Osteocyte (in vitro differentiated cells): Measurements from ENCODE around the gene FBXO21. TPM values are rescaled to one million over a fixed set of nuclear protein-coding genes. Genes with fewer than 3 reads are reported as not detected.
"Not testable (repeated sequence)": the region's sequence is repeated elsewhere in the genome, so short reads cannot be mapped to it uniquely, and the experiment has no call there.

Experiments used
- DNase-seq: peaks from one replicate; pipeline ENCODE4 v3.0.0; 2021; ENCODE audit warnings: mixed read lengths; ENCODE audit not compliant: unreplicated experiment; ENCODE audit errors: extremely low spot score
- H3K27ac Mint-ChIP-seq: one replicate; pipeline ENCODE4 v1.8.0; 2021; ENCODE audit warnings: mild to moderate bottlenecking, mixed read lengths; ENCODE audit not compliant: unreplicated experiment
- H3K27me3 Mint-ChIP-seq: one replicate; pipeline ENCODE4 v1.8.0; 2021; ENCODE audit warnings: mixed read lengths; ENCODE audit not compliant: unreplicated experiment
- H3K36me3 Mint-ChIP-seq: one replicate; pipeline ENCODE4 v1.8.0; 2021; ENCODE audit warnings: mixed read lengths; ENCODE audit not compliant: unreplicated experiment
- H3K4me1 Mint-ChIP-seq: one replicate; pipeline ENCODE4 v1.8.0; 2021; ENCODE audit warnings: mixed read lengths; ENCODE audit not compliant: unreplicated experiment
- H3K4me3 Mint-ChIP-seq: one replicate; pipeline ENCODE4 v1.8.0; 2021; ENCODE audit warnings: mild to moderate bottlenecking, moderate library complexity, mixed read lengths; ENCODE audit not compliant: unreplicated experiment
- H3K9me3 Mint-ChIP-seq: one replicate; pipeline ENCODE4 v1.8.0; 2021; ENCODE audit warnings: mixed read lengths; ENCODE audit not compliant: unreplicated experiment
- CTCF ChIP-seq: fragments of 200-600 bp; sonication (generic); IDR thresholded peaks from 2 replicates; pipeline ENCODE4 v1.5.0; 2021; ENCODE audit warnings: antibody characterized with exemption, mild to moderate bottlenecking, moderate library complexity
- total RNA-seq: library from RNA; stranded (reverse); gene quantifications from 2 replicates; pipeline ENCODE4 v1.2.1, GENCODE V29; 2021

The FBXO21 gene
- total RNA-seq, 1 donor from 2014 or later: 49.0 TPM

GRCh38 chr12:117202033-117202432 is 11.8 kb upstream of the FBXO21 start:
- Mint-ChIP-seq H3K4me3 (no peak overlapping the region), H3K4me1 (no peaks in the 10 kb centered on the region), H3K9me3 (no peaks in the 10 kb centered on the region), H3K27me3 (peaks cover 43% of the 10 kb centered on the region), H3K36me3 (no peaks in the 10 kb centered on the region), H3K27ac (no peak overlapping the region)
- TF ChIP-seq CTCF: no peak
- DNase-seq: no peak

GRCh38 chr12:117199956-117200744 is 9.9 kb upstream of the FBXO21 start:
- H3K9me3 Mint-ChIP-seq, H3K36me3 Mint-ChIP-seq, DNase-seq, H3K4me1 Mint-ChIP-seq, H3K27ac Mint-ChIP-seq, H3K4me3 Mint-ChIP-seq: not testable (repeated sequence)
- peaks cover 53% of the 10 kb centered on the region for H3K27me3 Mint-ChIP-seq

GRCh38 chr12:117196334-117196733 is 6.1 kb upstream of the FBXO21 start:
- H3K27me3 Mint-ChIP-seq: peaks cover 55% of the 10 kb centered on the region
- not testable (repeated sequence) for H3K9me3 Mint-ChIP-seq, DNase-seq, H3K4me1 Mint-ChIP-seq, H3K36me3 Mint-ChIP-seq, H3K27ac Mint-ChIP-seq, H3K4me3 Mint-ChIP-seq

GRCh38 chr12:117195027-117195426 is 4.8 kb upstream of the FBXO21 start:
- H3K4me1 Mint-ChIP-seq, H3K27ac Mint-ChIP-seq, H3K36me3 Mint-ChIP-seq, DNase-seq, H3K4me3 Mint-ChIP-seq, H3K9me3 Mint-ChIP-seq: not testable (repeated sequence)
- peaks cover 49% of the 10 kb centered on the region for H3K27me3 Mint-ChIP-seq

GRCh38 chr12:117193903-117194302 is 3.6 kb upstream of the FBXO21 start:
- H3K27me3 Mint-ChIP-seq: peaks cover 45% of the 10 kb centered on the region
- H3K4me3 Mint-ChIP-seq: no peak overlapping the region
- DNase-seq: no peak
- H3K9me3 Mint-ChIP-seq: peaks cover 7% of the 10 kb centered on the region
- H3K27ac Mint-ChIP-seq: no peak overlapping the region
- H3K4me1 Mint-ChIP-seq: peaks cover 9% of the 10 kb centered on the region
- TF ChIP-seq CTCF: no peak
- no peaks in the 10 kb centered on the region for H3K36me3 Mint-ChIP-seq

- not testable (repeated sequence) for H3K4me3 Mint-ChIP-seq, DNase-seq, H3K27ac Mint-ChIP-seq, H3K9me3 Mint-ChIP-seq, H3K36me3 Mint-ChIP-seq
- H3K27me3 Mint-ChIP-seq: peaks cover 40% of the 10 kb centered on the region
- H3K4me1 Mint-ChIP-seq: peaks cover 18% of the 10 kb centered on the region
These were observed 2.3 kb upstream of the FBXO21 start for GRCh38 chr12:117192581-117192980.

- DNase-seq: no peak
- Mint-ChIP-seq H3K27ac (no peak overlapping the region), H3K36me3 (peaks cover 4% of the 10 kb centered on the region), H3K27me3 (peaks cover 35% of the 10 kb centered on the region), H3K4me3 (no peak overlapping the region), H3K4me1 (peaks cover 21% of the 10 kb centered on the region), H3K9me3 (peaks cover 7% of the 10 kb centered on the region)
- no peak for TF ChIP-seq CTCF
These were observed 1.8 kb upstream of the FBXO21 start for GRCh38 chr12:117192057-117192456.
